HG02571 (cell line): ENCODE measurements around the gene NFKBIZ.

Source experiments
- ATAC-seq: cut with Tn5 transposase; IDR thresholded peaks from one replicate; pipeline ENCODE4 v1.9.1; 2021; ENCODE audit warnings: mild to moderate bottlenecking, moderate library complexity; ENCODE audit not compliant: unreplicated experiment

NFKBIZ gene, protein sequence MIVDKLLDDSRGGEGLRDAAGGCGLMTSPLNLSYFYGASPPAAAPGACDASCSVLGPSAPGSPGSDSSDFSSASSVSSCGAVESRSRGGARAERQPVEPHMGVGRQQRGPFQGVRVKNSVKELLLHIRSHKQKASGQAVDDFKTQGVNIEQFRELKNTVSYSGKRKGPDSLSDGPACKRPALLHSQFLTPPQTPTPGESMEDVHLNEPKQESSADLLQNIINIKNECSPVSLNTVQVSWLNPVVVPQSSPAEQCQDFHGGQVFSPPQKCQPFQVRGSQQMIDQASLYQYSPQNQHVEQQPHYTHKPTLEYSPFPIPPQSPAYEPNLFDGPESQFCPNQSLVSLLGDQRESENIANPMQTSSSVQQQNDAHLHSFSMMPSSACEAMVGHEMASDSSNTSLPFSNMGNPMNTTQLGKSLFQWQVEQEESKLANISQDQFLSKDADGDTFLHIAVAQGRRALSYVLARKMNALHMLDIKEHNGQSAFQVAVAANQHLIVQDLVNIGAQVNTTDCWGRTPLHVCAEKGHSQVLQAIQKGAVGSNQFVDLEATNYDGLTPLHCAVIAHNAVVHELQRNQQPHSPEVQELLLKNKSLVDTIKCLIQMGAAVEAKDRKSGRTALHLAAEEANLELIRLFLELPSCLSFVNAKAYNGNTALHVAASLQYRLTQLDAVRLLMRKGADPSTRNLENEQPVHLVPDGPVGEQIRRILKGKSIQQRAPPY

DNA sequence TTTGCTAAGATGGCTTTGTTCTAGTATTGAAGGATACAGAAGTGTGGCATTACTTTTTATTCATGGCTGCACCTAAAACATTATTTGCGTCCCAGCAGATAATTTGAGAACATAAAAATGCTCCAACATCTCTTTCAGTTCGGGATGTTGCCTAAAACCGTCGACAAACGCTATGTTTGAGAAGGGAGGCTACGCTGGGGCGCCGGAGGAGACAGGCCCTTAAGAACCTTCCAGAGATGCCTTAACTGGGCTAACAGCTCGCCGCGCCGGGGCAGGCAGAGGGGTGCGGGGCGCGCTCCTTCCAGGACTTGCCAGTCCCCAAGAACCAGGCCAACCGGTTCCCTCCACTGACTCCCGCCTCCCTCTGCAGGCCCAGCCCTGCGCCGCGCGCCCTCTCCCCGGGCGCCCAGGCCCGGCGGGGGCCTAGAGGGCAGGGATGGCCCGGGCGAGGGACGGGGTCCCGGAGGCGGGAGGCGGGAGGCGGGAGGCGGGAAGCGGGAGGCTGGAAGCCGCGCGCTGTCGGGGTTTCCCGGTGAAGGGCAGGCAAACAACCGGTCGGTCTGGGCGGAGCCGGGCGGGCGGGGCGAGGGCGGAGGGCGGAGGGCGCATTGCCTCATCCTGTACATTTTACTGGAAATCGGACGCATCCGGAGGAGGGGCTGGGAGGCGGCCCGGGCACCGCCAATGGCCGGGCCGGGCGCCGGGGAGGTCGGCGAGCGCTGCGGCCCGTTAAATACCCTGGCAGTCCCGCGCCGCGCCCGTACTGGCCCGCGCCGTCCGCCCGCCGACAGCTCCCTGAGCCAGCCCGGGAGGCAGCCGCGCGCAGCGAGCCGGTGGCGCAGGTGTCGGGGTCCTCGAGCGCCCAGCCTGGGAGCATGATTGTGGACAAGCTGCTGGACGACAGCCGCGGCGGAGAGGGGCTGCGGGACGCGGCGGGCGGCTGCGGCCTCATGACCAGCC lies at the start of gene NFKBIZ:
NFKBIZ (plus strand) TSS at position 761 of the 960 bp plus-strand sequence; CDS start at position 876, 115 bp downstream.
- peak; percentile 79 for ATAC-seq

DNA sequence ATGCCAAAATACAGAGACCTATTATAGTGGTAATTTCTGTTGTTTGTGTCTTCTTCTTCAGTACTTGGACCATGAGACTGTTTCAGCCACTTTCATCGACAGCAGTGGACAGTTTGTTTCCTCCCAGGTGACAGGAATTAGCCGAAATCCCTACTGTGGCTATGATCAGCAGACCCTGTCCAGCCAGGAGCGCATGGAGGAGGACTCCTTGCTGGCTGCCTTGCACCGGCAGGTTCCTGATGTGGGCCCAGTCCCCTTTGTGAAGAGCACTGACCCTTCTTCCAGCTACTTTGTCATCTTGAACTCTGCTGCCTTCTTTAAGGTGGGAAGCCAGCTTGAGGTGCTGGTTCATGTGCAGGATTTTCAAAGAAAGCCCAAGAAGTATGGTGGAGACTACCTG lies 48.1 kb upstream of the NFKBIZ start:
- ATAC-seq = no peak

DNA sequence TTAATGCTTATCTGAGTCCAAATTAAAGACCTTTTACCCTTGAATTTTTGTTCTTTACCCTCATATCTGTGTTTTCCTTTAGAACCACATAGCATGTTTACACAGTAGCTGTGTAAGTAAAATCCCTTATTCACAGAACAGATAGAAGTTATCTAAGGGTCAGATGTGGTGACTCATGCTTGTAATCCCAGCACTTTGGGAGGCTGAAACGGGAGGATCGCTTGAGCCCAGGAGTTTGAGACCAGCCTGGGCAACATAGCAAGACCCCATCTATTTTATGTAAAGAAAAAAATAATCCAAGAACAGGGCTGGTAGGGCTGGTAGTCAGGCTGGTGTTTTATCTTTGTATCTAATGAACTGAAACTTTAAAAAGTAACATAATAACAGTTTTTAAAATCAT lies 47.1 kb upstream of the NFKBIZ start:
- no peak for ATAC-seq

DNA sequence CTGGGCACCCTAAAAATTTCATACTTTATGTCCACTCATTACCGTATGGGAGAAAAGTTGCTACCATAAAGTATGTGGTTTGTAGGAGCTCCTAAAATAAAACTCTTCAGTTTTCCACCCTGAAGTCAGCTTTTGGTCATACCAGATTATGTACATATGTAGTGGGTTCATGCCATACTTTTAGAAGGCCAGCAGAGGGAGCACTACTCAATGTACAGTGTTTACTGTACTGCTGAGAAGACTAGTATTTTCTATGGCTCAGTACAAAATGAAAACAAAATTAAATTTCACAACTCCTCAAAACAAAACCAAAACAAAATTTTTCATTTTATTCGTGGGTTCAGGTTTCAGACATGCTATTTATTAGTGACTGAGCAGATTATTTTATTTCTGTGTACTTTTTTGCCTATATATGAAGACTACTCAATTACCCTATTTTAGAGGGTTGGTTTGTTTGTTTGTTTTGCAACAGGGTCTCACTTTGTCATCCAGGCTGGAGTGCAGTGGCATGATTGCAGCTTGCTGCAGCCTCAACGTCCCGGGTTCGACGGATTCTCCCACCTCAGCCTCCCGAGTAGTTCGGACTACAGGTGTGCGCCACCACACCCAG lies 46.0 kb upstream of the NFKBIZ start:
- ATAC-seq = peak; percentile 92

DNA sequence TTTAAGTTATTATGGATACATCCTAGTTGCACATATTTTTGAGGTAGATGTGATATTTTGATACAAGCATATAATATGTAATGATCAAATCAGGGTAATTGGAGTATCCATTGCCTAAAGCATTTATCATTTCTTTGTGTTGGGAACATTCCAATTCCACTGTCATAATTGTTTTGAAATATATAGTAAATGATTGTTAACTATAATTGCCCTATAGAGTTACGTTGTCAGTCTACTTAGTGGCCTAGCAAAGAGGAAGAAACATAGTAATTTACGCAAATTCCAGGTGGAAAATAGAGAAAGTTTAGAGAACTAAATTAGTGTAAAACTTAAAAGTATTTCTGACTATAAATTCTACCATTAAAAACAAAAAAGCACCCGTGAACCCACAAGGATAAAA lies 45.4 kb upstream of the NFKBIZ start:
- no peak for ATAC-seq

DNA sequence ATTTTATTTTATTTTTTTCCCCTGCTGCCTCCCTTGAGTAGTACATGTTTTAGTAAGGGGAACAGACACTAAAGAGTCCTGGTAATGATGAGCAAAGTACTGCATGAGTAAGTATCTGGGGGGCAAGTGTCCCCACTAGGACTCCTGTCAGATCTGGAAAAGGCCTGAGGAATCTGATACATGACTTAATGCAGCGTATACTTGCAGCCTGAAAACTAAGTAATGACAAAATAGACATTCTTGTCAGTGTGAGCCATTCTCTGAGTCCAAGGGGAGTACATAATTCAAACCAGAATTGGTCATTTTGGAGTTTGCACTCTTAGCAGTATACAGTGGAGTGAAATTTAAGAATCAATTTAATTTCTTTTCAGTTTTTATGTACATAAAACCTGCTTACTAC lies 42.8 kb upstream of the NFKBIZ start:
- ATAC-seq = no peak

DNA sequence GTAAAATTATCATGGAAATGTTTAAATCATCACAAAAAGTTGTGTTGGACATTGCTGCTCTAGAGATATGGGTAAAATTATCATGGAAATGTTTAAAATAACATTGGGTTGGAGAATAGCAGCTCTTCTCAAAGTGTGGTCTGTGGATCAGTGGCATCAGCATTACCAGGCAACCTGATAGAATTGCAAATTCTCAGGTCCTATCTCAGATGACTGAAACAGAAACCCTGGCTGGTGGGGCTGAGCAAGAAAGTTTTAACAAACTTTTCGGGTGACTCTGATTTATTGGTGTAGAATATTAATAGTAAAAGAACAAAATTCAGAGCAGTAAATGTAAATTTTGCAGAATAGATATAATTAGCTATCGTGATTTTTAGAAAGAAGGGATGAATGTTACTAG lies 41.4 kb upstream of the NFKBIZ start:
- ATAC-seq = peak; percentile 75

DNA sequence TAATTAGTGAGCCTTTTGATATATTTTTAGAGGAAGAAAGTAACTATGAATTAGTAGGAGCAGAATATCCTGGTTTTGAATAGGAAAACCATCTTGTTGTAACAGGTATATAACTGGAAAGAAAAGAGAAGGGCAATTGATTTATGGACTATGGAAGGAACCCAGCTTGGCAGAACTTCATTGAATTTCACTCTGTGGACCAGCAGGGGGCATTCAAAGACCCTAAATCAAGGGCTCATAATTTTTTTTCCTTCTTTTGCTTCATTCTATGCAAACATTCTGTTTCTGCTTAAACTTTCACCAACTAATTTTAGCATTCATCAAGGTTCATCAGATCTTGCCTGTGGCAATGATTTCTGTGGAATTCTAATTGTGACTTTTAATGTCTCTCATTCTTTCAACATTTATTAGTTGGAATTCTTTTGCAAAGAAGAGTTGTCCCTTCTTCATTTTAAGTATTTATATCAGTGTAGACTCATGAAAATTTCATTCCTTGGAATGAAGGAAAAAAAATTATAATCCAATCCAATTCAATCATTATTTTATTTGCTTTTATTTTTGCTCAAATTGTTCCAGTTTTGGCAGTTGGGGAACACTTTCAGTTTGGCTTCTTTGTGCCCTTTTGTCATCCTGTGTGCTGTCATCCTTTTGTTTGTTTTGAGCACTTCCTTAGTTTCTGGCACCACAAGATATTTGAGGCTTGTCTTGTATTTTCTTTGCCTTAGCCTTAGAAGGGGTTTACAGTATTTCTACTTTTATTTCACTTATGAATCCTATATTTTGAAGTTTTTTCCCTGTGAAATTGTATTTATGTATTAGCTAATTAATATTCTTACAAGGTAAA lies 39.9 kb upstream of the NFKBIZ start:
- no peak for ATAC-seq

DNA sequence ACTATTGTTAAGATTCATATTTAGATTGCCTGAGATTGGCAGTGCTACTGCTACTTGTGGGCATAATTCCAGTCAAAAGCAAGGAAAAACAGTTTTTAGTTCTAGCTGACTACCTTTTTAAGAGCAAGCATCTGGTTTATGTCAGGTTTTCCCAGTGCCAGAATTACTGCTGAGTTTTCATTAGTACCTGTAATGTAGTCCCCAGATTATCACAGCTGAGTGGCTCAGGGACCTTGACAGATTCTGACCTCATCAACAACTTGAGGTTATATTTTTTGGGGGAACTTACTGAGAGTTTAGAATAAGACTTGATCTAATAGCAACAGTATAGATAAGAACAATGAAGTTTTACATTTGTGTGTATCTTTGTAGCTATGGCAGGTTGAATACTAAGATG lies 39.3 kb upstream of the NFKBIZ start:
- ATAC-seq = no peak

DNA sequence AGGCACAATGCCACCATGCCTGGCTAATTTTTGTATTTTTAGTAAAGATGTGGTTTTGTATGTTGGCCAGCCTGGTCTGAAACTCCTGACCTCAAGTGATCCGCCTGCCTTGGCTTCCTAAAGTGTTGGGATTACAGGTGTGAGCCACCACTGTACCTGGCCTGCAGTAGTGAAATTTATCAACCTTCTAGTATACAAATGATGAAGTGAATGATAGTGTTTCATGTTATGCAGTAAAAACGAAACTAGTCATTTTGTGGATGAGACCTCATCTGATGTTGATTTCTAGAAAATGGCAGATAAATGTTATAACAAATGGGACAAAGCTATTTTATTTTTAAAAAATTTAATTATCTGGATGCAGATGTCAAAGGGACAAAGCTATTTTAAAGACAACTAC lies 37.4 kb upstream of the NFKBIZ start:
- no peak for ATAC-seq

DNA sequence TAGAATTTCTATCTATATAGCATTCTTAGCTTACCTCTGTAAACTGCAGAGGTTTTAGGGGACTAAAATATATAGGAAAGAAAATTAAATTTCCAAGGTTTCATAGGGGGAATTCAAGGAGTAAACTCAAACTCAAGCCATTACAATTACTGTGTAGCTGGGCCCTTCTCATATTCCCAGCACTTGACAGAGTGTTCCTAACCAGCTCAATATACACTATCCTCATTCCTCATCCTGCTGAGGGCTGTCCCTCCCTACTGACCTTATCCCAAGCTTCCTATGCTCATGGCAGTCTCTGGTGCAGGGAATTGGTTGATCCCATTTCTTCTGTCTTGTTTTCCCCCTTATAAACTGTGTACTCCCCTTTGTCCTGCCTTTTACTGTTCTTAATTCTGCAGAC lies 36.4 kb upstream of the NFKBIZ start:
- no peak for ATAC-seq

DNA sequence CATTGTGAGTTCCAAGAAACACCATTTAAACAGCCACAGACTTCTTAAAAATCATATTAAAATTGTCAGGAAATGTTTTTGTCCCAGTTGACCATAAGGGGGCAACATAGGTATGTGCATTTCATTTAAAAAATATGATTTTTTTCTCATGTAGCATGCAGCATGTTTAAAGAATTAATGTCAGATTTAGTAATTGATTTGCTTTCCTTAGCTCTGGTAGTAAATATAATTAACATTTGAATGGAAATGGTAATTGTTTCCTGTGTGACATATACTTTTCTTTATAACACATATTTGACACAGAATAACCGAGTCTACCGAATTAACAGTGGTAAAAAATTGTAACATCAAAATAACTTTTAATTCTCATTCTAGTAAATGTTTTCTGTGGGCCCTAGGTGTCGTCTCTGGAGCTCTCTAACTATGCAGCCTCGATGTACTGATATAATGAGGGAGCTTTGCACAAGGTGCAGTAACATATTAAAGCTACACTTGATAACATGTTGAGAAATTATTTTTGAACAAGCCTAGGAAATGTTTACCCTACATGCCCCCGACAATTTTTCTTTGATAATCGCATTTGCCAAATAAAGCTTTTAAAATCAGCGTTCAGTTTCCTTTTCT lies 35.4 kb upstream of the NFKBIZ start:
- ATAC-seq = no peak

DNA sequence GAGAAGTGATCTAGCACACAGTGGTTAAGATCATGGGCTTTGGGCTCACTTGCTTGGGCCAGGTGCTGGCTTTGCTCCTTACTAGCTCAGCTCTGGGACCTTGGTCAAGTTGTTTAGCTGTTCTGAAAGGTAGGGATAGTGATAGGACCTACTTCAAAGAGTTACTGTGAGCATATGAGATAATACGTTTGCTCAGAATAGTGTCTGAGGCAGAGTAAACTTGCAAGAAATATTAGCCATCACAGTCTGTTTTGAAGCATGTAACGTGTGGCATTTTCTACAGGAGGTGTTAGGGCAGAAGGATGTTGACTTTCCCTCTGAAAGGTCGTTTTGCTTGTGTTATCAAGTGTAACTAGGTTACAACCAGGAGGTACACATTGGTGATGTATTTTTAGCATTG lies 34.5 kb upstream of the NFKBIZ start:
- ATAC-seq = no peak

DNA sequence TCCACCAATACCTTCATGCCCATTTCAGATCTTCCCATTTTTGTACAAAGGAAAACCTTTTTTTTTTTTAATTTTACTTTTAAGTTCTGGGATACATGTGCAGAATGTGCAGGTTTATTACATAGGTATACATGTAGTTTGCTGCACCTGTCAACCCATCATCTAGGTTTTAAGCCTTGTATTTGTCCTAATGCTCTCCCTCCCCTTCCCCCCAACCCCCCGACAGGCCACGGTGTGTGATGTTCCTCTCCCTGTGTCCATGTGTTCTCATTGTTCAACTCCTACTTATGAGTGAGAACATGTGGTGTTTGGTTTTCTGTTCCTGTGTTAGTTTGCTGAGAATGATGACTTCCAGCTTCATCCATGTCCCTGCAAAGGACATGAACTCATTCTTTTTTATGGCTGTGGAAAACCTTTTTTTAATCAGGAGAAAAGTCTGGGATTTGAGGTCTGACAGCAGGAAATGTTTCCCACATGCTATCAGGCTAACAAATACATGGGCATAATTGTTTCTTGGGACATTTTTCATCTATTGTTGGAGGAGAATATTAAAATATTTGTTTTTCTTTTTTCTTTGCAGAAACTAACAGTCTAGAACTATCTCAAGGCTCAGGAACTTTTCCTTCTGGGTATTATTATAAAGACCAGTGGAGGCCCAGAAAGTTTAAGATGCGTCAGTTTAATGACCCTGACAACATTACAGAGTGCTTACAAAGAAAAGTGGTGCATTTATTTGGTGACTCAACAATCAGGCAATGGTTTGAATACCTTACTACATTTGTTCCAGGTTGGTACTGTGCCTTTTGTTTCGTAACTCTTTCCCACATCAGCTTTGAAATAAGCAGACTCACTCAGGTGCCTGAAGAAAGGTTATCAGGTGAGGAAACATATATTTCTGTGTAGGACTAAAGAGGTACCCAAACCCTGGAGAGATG lies 32.8 kb upstream of the NFKBIZ start:
- ATAC-seq = no peak

DNA sequence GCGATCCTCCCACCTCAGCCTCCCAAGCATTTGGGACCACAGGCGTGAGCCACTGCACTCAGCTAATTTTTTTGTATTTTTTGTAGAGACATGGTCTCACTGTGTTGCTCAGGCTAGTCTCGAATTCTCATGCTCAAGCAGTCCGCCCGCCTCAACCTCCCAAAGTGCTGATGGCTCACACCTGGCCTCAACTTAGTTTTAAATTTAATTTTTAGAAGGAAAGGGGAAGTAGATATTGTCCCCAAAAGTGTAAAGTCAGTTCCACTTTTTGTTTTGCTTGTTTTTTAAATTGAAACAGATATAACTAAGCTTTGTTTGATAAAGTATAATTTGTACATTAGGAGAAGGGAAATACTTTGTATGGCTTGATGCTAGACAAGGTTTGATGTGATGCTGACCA lies 31.3 kb upstream of the NFKBIZ start:
- no peak for ATAC-seq

DNA sequence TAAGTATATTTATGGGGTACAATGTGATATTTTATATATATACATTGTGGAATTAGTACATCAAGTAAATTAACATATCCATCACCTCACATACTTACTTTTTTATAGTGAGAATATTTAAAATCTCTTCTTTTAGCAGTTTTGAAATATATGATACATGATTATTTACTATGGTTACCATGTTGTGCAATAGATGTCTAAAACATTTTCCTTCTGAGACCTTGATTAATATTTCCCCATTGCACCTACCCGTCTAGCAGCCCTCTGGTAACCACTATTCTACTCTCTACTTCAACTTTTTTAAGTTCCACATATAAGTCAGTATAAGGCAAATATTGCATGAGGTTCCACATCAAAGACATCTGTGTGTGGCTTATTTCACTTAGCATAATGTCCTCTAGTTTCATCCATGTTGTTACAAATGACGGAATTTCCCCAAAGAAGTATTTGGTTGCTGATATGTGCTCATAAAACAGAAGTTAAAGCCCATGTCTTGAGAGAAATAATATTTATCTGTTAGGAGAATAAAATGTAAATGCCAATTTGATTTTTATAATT lies 29.6 kb upstream of the NFKBIZ start:
- ATAC-seq = peak; percentile 69

DNA sequence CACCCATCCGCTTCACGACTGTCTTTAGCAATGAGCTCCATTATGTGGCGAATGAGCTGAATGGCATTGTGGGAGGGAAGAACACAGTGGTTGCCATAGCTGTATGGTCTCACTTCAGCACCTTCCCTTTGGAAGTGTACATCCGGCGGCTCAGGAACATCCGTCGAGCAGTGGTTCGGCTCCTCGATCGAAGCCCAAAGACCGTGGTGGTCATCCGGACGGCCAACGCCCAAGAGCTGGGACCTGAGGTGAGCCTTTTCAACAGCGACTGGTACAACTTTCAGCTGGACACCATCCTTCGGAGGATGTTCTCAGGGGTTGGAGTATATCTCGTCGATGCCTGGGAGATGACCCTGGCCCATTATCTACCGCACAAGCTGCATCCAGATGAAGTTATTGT lies 27.8 kb upstream of the NFKBIZ start:
- no peak for ATAC-seq

DNA sequence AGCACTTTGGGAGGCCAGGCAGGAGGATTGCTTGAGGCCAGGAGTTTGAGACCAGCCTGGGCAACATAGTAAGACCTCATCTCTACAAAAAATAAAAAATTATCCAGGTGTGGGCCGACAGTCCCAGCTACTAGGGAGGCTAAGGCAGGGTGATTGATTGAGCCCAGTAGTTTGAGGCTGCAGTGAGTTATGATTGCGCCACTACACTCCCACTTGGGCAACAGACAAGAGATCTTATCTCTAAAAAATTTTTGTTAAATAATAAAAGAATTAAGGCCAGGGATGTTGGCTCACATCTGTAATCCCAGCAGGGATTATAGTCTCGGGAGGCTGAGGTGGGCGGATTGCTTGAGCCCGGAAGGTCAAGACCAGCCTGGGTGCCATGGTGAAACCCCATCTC lies 25.8 kb upstream of the NFKBIZ start:
- no peak for ATAC-seq
